Subcutaneous adipose tissue (tissue), 4 donors: ENCODE data around the gene SEPTIN2. TPM values are rescaled to one million over a fixed set of nuclear protein-coding genes. Genes with fewer than 3 reads are reported as not detected.

Experiments used
- total RNA-seq, 4 donors: library from RNA; depleted of rRNA; stranded (reverse); fragments of >200 nt; gene quantifications; one replicate each; pipeline ENCODE4 v1.1.0, GENCODE V29; 2016
- TF ChIP-seq, protein P1 (sequence below): fragments of 450-650 bp; IDR thresholded peaks from one replicate; pipeline ENCODE4 v1.5.1; 2016; ENCODE audit warnings: low read depth, mild to moderate bottlenecking, control low read depth, antibody characterized with exemption, moderate library complexity

The SEPTIN2 gene
- total RNA-seq, 4 donors from 2014 or later: 299 to 428 (median 363) TPM

GRCh38 chr2:241279828-241280227 lies 35.9 kb upstream of the SEPTIN2 start:
- TF ChIP-seq, protein P1, sequence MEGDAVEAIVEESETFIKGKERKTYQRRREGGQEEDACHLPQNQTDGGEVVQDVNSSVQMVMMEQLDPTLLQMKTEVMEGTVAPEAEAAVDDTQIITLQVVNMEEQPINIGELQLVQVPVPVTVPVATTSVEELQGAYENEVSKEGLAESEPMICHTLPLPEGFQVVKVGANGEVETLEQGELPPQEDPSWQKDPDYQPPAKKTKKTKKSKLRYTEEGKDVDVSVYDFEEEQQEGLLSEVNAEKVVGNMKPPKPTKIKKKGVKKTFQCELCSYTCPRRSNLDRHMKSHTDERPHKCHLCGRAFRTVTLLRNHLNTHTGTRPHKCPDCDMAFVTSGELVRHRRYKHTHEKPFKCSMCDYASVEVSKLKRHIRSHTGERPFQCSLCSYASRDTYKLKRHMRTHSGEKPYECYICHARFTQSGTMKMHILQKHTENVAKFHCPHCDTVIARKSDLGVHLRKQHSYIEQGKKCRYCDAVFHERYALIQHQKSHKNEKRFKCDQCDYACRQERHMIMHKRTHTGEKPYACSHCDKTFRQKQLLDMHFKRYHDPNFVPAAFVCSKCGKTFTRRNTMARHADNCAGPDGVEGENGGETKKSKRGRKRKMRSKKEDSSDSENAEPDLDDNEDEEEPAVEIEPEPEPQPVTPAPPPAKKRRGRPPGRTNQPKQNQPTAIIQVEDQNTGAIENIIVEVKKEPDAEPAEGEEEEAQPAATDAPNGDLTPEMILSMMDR: no peak

DNA sequence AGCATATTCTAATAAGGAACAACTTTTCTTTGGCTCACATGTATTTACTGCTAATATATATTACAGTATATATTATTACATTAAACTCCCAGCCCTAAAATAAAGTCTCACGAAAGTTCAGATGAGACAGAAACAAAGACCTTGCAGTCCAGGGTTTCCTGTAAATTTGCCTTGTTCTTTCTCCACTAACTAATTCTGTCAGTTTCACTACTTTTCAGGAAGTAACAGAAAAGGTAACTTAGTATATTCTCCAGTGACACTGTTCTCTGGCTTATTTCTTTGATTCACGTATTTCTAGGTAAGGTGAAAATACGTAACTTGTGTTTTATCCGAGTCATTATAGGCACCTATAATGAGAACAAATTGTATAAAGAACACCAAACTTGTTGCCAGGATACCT lies 35.4 kb upstream of the SEPTIN2 start:
- TF ChIP-seq, protein P1: no peak

- TF ChIP-seq, protein P1: no peak
Measured at GRCh38 chr2:241282555-241282954, 33.2 kb upstream of the SEPTIN2 start.

DNA sequence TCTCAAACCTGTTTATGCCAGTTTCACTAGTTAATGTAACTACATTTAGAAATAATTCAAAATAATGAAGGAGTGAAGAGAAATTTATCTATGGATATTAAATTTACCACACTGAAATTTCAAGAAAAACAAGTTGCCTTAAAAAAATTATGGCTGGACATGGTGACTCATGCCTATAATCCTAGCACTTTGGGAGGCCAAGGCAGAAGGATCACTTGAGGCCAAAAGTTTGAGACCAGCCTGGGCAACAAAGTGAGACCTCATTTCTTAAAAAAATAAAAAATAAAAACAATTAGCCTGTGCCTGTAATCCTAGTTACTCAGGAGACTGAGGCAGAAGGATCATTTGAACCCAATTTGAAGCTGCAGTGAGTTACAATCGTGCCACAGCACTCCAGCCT lies 30.1 kb upstream of the SEPTIN2 start:
- TF ChIP-seq, protein P1: no peak

DNA sequence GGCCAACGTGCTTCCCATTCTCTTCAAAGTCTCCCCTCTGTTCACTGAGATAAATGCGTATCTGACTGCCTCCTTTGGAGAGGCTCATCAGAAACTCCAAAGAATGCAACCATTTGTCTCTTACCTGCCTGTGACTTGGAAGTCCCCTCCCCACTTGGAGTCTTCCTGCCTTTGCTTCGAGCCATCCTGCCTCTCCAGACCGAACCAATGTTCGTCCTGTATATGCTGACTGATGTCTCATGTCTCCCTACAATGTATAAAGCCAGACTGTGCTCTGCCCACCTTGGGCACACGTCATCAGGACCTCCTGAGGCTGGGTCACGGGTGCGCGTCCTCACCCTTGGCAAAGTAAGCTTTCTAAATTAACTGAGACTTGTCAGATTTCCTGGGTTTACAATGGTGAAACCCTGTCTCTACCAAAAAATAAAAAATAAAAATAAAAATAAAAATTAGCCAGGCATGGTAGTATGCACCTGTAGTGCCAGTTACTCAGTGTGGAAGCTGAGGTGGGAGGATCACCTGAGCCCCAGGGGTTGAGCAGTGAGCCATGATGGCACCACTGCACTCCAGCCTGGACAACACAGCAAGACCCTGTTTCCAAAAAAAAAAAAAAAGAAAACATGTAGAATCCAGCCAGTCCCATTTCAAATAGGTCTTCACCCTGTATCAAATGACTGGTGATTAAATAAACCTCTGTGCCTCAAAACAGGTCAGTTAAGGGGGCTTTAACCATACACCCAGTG lies 29.2 kb upstream of the SEPTIN2 start:
- TF ChIP-seq, protein P1: no peak

- TF ChIP-seq, protein P1: no peak
Measured at GRCh38 chr2:241288324-241288888, 27.3 kb upstream of the SEPTIN2 start.

- TF ChIP-seq, protein P1: no peak
Measured at GRCh38 chr2:241289053-241289452, 26.7 kb upstream of the SEPTIN2 start.
